ENCODE measurements around the gene EIF3A. TPM values are rescaled to one million over a fixed set of nuclear protein-coding genes. Genes with fewer than 3 reads are reported as not detected.
A peak's percentile ranks its signal among the peaks of the same experiment; 100 is the strongest.

The EIF3A gene
- total RNA-seq, 2 experiments from 2014 or later, result 132 to 150 TPM

- ATAC-seq (no peak), DNase-seq (no peak)
- Mint-ChIP-seq H3K27me3 (no peaks in the 10 kb centered on the region), H3K9me3 (ENCODE audit: low read depth) (no peaks in the 10 kb centered on the region), H3K36me3 (ENCODE audit: low read depth) (peaks cover 76% of the 10 kb centered on the region), H3K27ac (no peak overlapping the region), H3K4me3 (no peak overlapping the region), H3K4me1 (peaks cover 4% of the 10 kb centered on the region)
- CTCF ChIA-PET, result no interaction called here
- intact Hi-C loops (cut with DNase I, micrococcal nuclease), result loop anchor here in 1 of 2 experiments (5.0 to 10.0 kb wide), 2 partner anchors 526 to 793 kb away; no protein-coding TSS in a partner anchor
- POLR2A ChIA-PET, result no interaction called here
These were observed 28.8 kb downstream of the EIF3A start for GRCh38 chr10:119051775-119052174.

GRCh38 chr10:119049777-119050176, 30.8 kb downstream of the EIF3A start:
- H3K27ac Mint-ChIP-seq, result no peak overlapping the region

GRCh38 chr10:119049361-119049760, 31.3 kb downstream of the EIF3A start:
- DNase-seq (no peak), ATAC-seq (no peak)
- Mint-ChIP-seq H3K36me3 (ENCODE audit: low read depth) (peaks cover 79% of the 10 kb centered on the region), H3K9me3 (ENCODE audit: low read depth) (no peaks in the 10 kb centered on the region), H3K27me3 (no peaks in the 10 kb centered on the region), H3K4me3 (no peak overlapping the region), H3K4me1 (peaks cover 4% of the 10 kb centered on the region), H3K27ac (no peak overlapping the region)
- intact Hi-C loops (cut with DNase I, micrococcal nuclease), result no loop called here
- ChIA-PET CTCF (no interaction called here), POLR2A (no interaction called here)

More at GRCh38 chr10:119049777-119050176, 30.8 kb downstream of the EIF3A start:
- no peak for ATAC-seq
- peaks cover 4% of the 10 kb centered on the region for H3K4me1 Mint-ChIP-seq
- H3K9me3 Mint-ChIP-seq (ENCODE audit: low read depth), result no peaks in the 10 kb centered on the region
- H3K27me3 Mint-ChIP-seq, result no peaks in the 10 kb centered on the region
- CTCF ChIA-PET, result no interaction called here
- DNase-seq, result no peak
- H3K36me3 Mint-ChIP-seq (ENCODE audit: low read depth), result peaks cover 82% of the 10 kb centered on the region
- intact Hi-C loops (cut with DNase I, micrococcal nuclease), result loop anchor here in 1 of 2 experiments (5.0 to 10.0 kb wide), 2 partner anchors 528 to 795 kb away; no protein-coding TSS in a partner anchor
- POLR2A ChIA-PET, result no interaction called here
- no peak overlapping the region for H3K4me3 Mint-ChIP-seq

GRCh38 chr10:119045561-119045960, 35.1 kb downstream of the EIF3A start:
- ATAC-seq, result no peak
- Mint-ChIP-seq H3K9me3 (ENCODE audit: low read depth) (no peaks in the 10 kb centered on the region), H3K27ac (no peak overlapping the region), H3K27me3 (no peaks in the 10 kb centered on the region), H3K4me1 (peaks cover 7% of the 10 kb centered on the region), H3K4me3 (no peak overlapping the region), H3K36me3 (ENCODE audit: low read depth) (peaks cover 78% of the 10 kb centered on the region)
- POLR2A ChIA-PET, result interaction anchor here (0.5 kb wide), 1 partner anchor 315 kb away, joined by 3 read pairs; no protein-coding TSS in a partner anchor
- DNase-seq, result no peak
- CTCF ChIA-PET, result interaction anchor here (0.6 to 1.4 kb wide), 3 partner anchors 17 to 386 kb away, joined by 3 to 4 read pairs (median 4); no protein-coding TSS in a partner anchor
- intact Hi-C loops (cut with DNase I, micrococcal nuclease), result no loop called here

GRCh38 chr10:119042169-119042568, 38.4 kb downstream of the EIF3A start:
- Mint-ChIP-seq H3K4me3 (no peak overlapping the region), H3K9me3 (ENCODE audit: low read depth) (no peaks in the 10 kb centered on the region), H3K27ac (no peak overlapping the region), H3K36me3 (ENCODE audit: low read depth) (peaks cover 82% of the 10 kb centered on the region), H3K27me3 (no peaks in the 10 kb centered on the region), H3K4me1 (peaks cover 2% of the 10 kb centered on the region)
- ChIA-PET CTCF (no interaction called here), POLR2A (no interaction called here)
- DNase-seq (no peak), ATAC-seq (no peak)
- intact Hi-C loops (cut with DNase I, micrococcal nuclease), result no loop called here

GRCh38 chr10:119041326-119041725, 39.3 kb downstream of the EIF3A start:
- POLR2A ChIA-PET, result no interaction called here
- Mint-ChIP-seq H3K36me3 (ENCODE audit: low read depth) (peaks cover 79% of the 10 kb centered on the region), H3K9me3 (ENCODE audit: low read depth) (no peaks in the 10 kb centered on the region), H3K4me3 (no peak overlapping the region), H3K27ac (peak overlapping the region; percentile 11), H3K27me3 (no peaks in the 10 kb centered on the region), H3K4me1 (peaks cover 2% of the 10 kb centered on the region)
- DNase-seq (no peak), ATAC-seq (no peak)
- intact Hi-C loops (cut with DNase I, micrococcal nuclease), result no loop called here
- CTCF ChIA-PET, result no interaction called here

GRCh38 chr10:119039161-119039560, 41.5 kb downstream of the EIF3A start:
- Mint-ChIP-seq H3K36me3 (ENCODE audit: low read depth) (peaks cover 73% of the 10 kb centered on the region), H3K4me1 (peaks cover 2% of the 10 kb centered on the region), H3K9me3 (ENCODE audit: low read depth) (no peaks in the 10 kb centered on the region), H3K4me3 (no peak overlapping the region), H3K27ac (no peak overlapping the region), H3K27me3 (no peaks in the 10 kb centered on the region)
- DNase-seq, result no peak
- intact Hi-C loops (cut with DNase I, micrococcal nuclease), result loop anchor here in 1 of 2 experiments (5.0 kb wide), 1 partner anchor 38 kb away; no protein-coding TSS in a partner anchor
- ATAC-seq, result no peak
- CTCF ChIA-PET, result no interaction called here
- POLR2A ChIA-PET, result no interaction called here

GRCh38 chr10:119031496-119032059, 49.0 kb downstream of the EIF3A start:
- peaks cover 29% of the 10 kb centered on the region for H3K36me3 Mint-ChIP-seq (ENCODE audit: low read depth)
- ChIA-PET CTCF (interaction anchor here (0.8 to 2.2 kb wide), 5 partner anchors 12 to 413 kb away, joined by 3 to 5 read pairs (median 4); no protein-coding TSS in a partner anchor), POLR2A (no interaction called here)
- no peak overlapping the region for H3K27ac Mint-ChIP-seq
- H3K9me3 Mint-ChIP-seq (ENCODE audit: low read depth), result no peaks in the 10 kb centered on the region
- no peak for DNase-seq
- no peak for ATAC-seq
- H3K27me3 Mint-ChIP-seq, result no peaks in the 10 kb centered on the region
- no peak overlapping the region for H3K4me3 Mint-ChIP-seq
- intact Hi-C loops (cut with DNase I, micrococcal nuclease), result loop anchor here in 1 of 2 experiments (5.0 kb wide), 1 partner anchor 41 kb away; no protein-coding TSS in a partner anchor
- peaks cover 16% of the 10 kb centered on the region for H3K4me1 Mint-ChIP-seq

GRCh38 chr10:119030421-119031250, 50.0 kb downstream of the EIF3A start:
- peak; percentile 72 for DNase-seq
- no peaks in the 10 kb centered on the region for H3K9me3 Mint-ChIP-seq (ENCODE audit: low read depth)
- H3K27me3 Mint-ChIP-seq, result no peaks in the 10 kb centered on the region
- H3K36me3 Mint-ChIP-seq (ENCODE audit: low read depth), result peaks cover 25% of the 10 kb centered on the region
- H3K4me1 Mint-ChIP-seq, result peaks cover 16% of the 10 kb centered on the region
- ChIA-PET POLR2A (interaction anchor here (0.5 to 0.6 kb wide), 2 partner anchors 146 to 221 kb away, joined by 3 to 6 read pairs; no protein-coding TSS in a partner anchor), CTCF (interaction anchor here (0.6 to 2.2 kb wide), 4 partner anchors 13 to 255 kb away, joined by 3 to 5 read pairs (median 4); no protein-coding TSS in a partner anchor)
- intact Hi-C loops (cut with DNase I, micrococcal nuclease), result loop anchor here in 1 of 2 experiments (5.0 kb wide), 1 partner anchor 42 kb away; no protein-coding TSS in a partner anchor
- H3K27ac Mint-ChIP-seq, result no peak overlapping the region
- peak overlapping the region; percentile 48 for H3K4me3 Mint-ChIP-seq
- peak; percentile 67 for ATAC-seq

- CTCF ChIA-PET, result interaction anchor here (0.5 to 2.2 kb wide), 4 partner anchors 92 to 254 kb away, joined by 3 to 5 read pairs (median 4); no protein-coding TSS in a partner anchor
- no peak within 1 kb of the TSS for H3K27ac Mint-ChIP-seq
These were observed 50.8 kb downstream of the EIF3A start, which contains the start of gene NANOS1 for GRCh38 chr10:119029613-119030420. Gene NANOS1 (plus strand): TSS chr10:119029714. CDS start chr10:119029802, 88 bp downstream.

More at GRCh38 chr10:119029613-119030420, 50.8 kb downstream of the EIF3A start, which contains the start of gene NANOS1:
- POLR2A ChIA-PET, result interaction anchor here (0.5 to 1.0 kb wide), 3 partner anchors 11 to 221 kb away, joined by 3 to 6 read pairs (median 3); no protein-coding TSS in a partner anchor
- DNase-seq, result peak; percentile 45
- no peaks in the 10 kb centered on the region for H3K27me3 Mint-ChIP-seq
- H3K9me3 Mint-ChIP-seq (ENCODE audit: low read depth), result no peaks in the 10 kb centered on the region
- ATAC-seq, result peak; percentile 24
- intact Hi-C loops (cut with DNase I, micrococcal nuclease), result loop anchor here (1.0 to 10.0 kb wide), 5 partner anchors 42 to 463 kb away; partner anchors contain the start of gene DENND10 (in 1 of the 2)
- peaks cover 16% of the 10 kb centered on the region for H3K4me1 Mint-ChIP-seq
- H3K36me3 Mint-ChIP-seq (ENCODE audit: low read depth), result peaks cover 25% of the 10 kb centered on the region
- peak within 1 kb of the TSS; percentile 48 for H3K4me3 Mint-ChIP-seq
